ENCODE measurements around the gene NMNAT2.

DNA sequence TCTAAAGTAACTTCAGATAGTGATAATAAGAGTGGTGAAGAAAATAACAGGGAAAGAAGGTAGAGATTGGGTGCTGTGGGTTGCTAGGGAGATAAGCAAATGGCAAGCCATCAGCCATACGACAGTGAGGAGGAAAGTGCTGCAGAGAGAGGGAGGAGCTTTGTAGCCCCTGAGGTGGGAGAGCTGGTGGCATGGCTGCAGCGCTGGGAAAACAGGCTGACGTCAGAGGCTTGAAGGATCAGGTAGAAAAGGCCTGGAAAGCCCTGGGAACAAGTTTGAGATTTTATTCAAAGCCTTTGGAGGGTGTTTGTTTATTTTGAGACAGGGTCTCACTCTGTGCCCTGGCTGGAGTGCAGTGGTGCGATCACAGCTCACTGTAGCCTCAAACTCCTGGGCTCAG lies 109.5 kb downstream of the NMNAT2 start:
- TF ChIP-seq EZH2 (IDR thresholded peaks at IDR 0.05; ENCODE audit: borderline replicate concordance, low read depth, low read length, severe bottlenecking), result no peak
- TF ChIP-seq, protein P1, sequence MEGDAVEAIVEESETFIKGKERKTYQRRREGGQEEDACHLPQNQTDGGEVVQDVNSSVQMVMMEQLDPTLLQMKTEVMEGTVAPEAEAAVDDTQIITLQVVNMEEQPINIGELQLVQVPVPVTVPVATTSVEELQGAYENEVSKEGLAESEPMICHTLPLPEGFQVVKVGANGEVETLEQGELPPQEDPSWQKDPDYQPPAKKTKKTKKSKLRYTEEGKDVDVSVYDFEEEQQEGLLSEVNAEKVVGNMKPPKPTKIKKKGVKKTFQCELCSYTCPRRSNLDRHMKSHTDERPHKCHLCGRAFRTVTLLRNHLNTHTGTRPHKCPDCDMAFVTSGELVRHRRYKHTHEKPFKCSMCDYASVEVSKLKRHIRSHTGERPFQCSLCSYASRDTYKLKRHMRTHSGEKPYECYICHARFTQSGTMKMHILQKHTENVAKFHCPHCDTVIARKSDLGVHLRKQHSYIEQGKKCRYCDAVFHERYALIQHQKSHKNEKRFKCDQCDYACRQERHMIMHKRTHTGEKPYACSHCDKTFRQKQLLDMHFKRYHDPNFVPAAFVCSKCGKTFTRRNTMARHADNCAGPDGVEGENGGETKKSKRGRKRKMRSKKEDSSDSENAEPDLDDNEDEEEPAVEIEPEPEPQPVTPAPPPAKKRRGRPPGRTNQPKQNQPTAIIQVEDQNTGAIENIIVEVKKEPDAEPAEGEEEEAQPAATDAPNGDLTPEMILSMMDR (IDR thresholded peaks at IDR 0.05; ENCODE audit: extremely low read depth in 1 of 2, insufficient read depth in 1 of 2, low read depth in 1 of 2, low read length in 2 of 2), result no peak
- no peak for TF ChIP-seq POLR2AphosphoS5 (IDR thresholded peaks at IDR 0.05; ENCODE audit: insufficient read depth, low read depth, low read length)
- no peak for TF ChIP-seq POLR2A (IDR thresholded peaks at IDR 0.05; ENCODE audit: low read depth, low read length)
- no peak for TF ChIP-seq MYC (IDR thresholded peaks at IDR 0.05; ENCODE audit: low read depth, low read length)
- no peak for TF ChIP-seq FOS (IDR thresholded peaks at IDR 0.05; ENCODE audit: borderline replicate concordance, insufficient read depth, low read length)
- TF ChIP-seq, protein P2, sequence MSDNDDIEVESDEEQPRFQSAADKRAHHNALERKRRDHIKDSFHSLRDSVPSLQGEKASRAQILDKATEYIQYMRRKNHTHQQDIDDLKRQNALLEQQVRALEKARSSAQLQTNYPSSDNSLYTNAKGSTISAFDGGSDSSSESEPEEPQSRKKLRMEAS (IDR thresholded peaks at IDR 0.05; ENCODE audit: insufficient read depth, insufficient read length), result no peak
- no peak for TF ChIP-seq JUN (IDR thresholded peaks at IDR 0.05; ENCODE audit: borderline replicate concordance, insufficient read depth, insufficient read length, low read depth)
